Measurements from ENCODE around the gene ERBB3.

DNA sequence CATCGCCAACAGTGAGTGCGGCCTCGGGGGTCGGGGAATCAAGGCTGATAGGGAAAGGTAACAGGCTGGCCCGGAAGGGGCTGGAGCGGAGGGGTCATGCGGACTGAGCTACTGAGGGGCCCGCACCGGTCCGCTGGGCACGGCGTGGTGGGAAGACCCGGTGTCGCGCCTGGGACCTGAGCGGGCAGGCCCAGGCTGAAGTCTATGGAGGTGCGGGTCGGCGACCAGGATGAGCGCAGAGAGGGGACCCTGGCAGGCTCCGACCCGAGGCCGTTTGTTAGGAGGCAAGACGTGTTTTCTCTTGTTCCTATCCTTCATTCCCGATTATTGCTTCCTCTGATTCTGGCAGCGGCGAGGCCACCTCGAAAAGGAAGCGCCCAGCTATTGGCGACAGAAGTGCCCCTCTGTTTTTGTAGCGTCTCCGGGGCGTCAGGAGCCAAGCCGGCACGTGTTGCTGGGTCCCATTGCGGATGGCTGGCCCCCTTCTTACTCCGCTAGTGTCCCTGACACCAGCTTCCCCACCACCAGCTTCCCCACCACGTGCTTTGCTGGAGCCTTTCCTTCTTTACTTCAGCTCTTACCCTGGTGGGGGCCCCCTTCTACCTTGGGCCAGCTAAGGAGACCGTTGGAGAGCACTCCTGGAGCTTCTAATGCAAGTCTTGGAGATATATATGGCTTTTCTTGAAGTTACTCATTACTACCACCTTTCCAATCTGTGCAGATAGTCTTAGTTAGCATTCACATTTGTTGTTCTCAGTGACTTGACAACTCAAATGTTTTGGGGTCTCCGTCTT, 25.0 kb downstream of the ERBB3 start:
- TF ChIP-seq, protein P1, sequence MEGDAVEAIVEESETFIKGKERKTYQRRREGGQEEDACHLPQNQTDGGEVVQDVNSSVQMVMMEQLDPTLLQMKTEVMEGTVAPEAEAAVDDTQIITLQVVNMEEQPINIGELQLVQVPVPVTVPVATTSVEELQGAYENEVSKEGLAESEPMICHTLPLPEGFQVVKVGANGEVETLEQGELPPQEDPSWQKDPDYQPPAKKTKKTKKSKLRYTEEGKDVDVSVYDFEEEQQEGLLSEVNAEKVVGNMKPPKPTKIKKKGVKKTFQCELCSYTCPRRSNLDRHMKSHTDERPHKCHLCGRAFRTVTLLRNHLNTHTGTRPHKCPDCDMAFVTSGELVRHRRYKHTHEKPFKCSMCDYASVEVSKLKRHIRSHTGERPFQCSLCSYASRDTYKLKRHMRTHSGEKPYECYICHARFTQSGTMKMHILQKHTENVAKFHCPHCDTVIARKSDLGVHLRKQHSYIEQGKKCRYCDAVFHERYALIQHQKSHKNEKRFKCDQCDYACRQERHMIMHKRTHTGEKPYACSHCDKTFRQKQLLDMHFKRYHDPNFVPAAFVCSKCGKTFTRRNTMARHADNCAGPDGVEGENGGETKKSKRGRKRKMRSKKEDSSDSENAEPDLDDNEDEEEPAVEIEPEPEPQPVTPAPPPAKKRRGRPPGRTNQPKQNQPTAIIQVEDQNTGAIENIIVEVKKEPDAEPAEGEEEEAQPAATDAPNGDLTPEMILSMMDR (IDR thresholded peaks at IDR 0.05): no peak
- no peak for TF ChIP-seq POLR2A (IDR thresholded peaks at IDR 0.05)

Data from Peyer's patch (tissue), 4 donors.